Endothelial cell (in vitro differentiated cells): ENCODE measurements around the gene CCIN. TPM values are rescaled to one million over a fixed set of nuclear protein-coding genes. Genes with fewer than 3 reads are reported as not detected.

ENCODE experiments used
- DNase-seq: peaks from one replicate; pipeline ENCODE4 v3.0.0; 2021; ENCODE audit warnings: low spot score
- H3K27ac Mint-ChIP-seq: one replicate; pipeline ENCODE4 v1.8.0; 2021; ENCODE audit warnings: mixed read lengths, inconsistent platforms; ENCODE audit not compliant: unreplicated experiment
- H3K27me3 Mint-ChIP-seq: one replicate; pipeline ENCODE4 v1.8.0; 2021; ENCODE audit warnings: mild to moderate bottlenecking, moderate library complexity, mixed read lengths, inconsistent platforms; ENCODE audit not compliant: unreplicated experiment
- H3K36me3 Mint-ChIP-seq: one replicate; pipeline ENCODE4 v1.8.0; 2021; ENCODE audit warnings: mild to moderate bottlenecking, low read depth, mixed read lengths, inconsistent platforms; ENCODE audit not compliant: unreplicated experiment
- H3K4me1 Mint-ChIP-seq: one replicate; pipeline ENCODE4 v1.8.0; 2021; ENCODE audit warnings: mild to moderate bottlenecking, mixed read lengths, inconsistent platforms; ENCODE audit not compliant: unreplicated experiment
- H3K4me3 Mint-ChIP-seq: one replicate; pipeline ENCODE4 v1.8.0; 2021; ENCODE audit warnings: mild to moderate bottlenecking, mixed read lengths, inconsistent platforms; ENCODE audit not compliant: unreplicated experiment
- H3K9me3 Mint-ChIP-seq: one replicate; pipeline ENCODE4 v1.8.0; 2021; ENCODE audit warnings: mixed read lengths, inconsistent platforms; ENCODE audit not compliant: unreplicated experiment
- total RNA-seq: library from RNA; stranded (reverse); fragmentation: NEBNext Ultra II Directional; extraction: Animal tissue kit (Norgen Biotek cat#: 25700); gene quantifications from one replicate; pipeline ENCODE4 v1.2.1, GENCODE V29; 2021; ENCODE audit not compliant: unreplicated experiment
- TF ChIP-seq, protein P1 (sequence below): fragments of 200-600 bp; sonication (generic); IDR thresholded peaks from one replicate; pipeline ENCODE4 v1.5.0; 2021; ENCODE audit warnings: antibody characterized with exemption; ENCODE audit not compliant: unreplicated experiment

CCIN gene
- total RNA-seq, 1 donor from 2014 or later: not detected

GRCh38 chr9:36125062-36125855, 43.9 kb upstream of the CCIN start:
- H3K4me1 Mint-ChIP-seq: no peaks in the 10 kb centered on the region
- no peaks in the 10 kb centered on the region for H3K9me3 Mint-ChIP-seq
- no peak for DNase-seq
- no peak overlapping the region for H3K4me3 Mint-ChIP-seq
- no peak overlapping the region for H3K27ac Mint-ChIP-seq
- peaks cover 2% of the 10 kb centered on the region for H3K27me3 Mint-ChIP-seq
- H3K36me3 Mint-ChIP-seq: peaks cover 17% of the 10 kb centered on the region
- TF ChIP-seq, protein P1, sequence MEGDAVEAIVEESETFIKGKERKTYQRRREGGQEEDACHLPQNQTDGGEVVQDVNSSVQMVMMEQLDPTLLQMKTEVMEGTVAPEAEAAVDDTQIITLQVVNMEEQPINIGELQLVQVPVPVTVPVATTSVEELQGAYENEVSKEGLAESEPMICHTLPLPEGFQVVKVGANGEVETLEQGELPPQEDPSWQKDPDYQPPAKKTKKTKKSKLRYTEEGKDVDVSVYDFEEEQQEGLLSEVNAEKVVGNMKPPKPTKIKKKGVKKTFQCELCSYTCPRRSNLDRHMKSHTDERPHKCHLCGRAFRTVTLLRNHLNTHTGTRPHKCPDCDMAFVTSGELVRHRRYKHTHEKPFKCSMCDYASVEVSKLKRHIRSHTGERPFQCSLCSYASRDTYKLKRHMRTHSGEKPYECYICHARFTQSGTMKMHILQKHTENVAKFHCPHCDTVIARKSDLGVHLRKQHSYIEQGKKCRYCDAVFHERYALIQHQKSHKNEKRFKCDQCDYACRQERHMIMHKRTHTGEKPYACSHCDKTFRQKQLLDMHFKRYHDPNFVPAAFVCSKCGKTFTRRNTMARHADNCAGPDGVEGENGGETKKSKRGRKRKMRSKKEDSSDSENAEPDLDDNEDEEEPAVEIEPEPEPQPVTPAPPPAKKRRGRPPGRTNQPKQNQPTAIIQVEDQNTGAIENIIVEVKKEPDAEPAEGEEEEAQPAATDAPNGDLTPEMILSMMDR: no peak

DNA sequence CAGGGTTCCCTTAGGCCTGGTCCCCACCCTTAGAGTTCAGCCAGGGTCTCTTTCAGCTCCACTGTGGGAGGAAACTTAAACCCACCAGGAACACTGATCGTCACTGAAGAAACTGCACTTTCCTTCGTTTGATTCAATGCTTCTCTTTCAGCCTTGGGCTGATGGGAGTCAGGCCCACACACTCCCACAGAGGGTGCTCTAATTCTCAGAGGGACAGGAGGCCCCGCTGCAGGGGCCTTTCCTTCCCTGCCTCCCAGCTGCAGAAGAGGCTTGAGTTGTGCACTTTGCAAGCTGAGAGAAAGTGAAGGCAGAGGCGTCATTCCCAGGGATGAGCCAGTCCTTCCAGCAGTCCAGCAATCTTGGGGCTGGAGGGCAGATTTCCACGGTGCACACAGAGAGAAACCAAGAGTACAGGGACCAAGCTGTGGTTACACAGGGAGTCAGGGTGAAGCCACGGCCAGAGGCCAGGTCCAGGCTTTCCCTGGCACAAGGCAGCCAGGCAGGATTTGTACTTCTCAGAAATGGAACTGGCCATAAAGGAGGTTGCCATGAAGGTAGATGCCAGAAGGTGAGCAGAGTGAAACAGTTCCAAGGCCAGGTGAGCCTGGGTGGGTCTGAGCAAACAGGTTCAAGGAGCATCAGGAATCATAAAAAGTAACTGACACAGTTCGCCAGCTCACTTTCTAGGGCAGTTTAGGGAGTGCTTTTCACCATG, 43.0 kb upstream of the CCIN start:
- TF ChIP-seq, protein P1: no peak
- Mint-ChIP-seq H3K4me1 (no peaks in the 10 kb centered on the region), H3K4me3 (no peak overlapping the region), H3K36me3 (peaks cover 14% of the 10 kb centered on the region), H3K9me3 (no peaks in the 10 kb centered on the region), H3K27me3 (peaks cover 2% of the 10 kb centered on the region), H3K27ac (no peak overlapping the region)
- DNase-seq: no peak

GRCh38 chr9:36127652-36128244, 41.4 kb upstream of the CCIN start:
- Mint-ChIP-seq H3K4me1 (no peaks in the 10 kb centered on the region), H3K36me3 (peaks cover 4% of the 10 kb centered on the region), H3K27me3 (peaks cover 2% of the 10 kb centered on the region), H3K9me3 (no peaks in the 10 kb centered on the region), H3K4me3 (no peak overlapping the region), H3K27ac (no peak overlapping the region)
- TF ChIP-seq, protein P1: no peak
- no peak for DNase-seq

GRCh38 chr9:36128349-36128748, 40.8 kb upstream of the CCIN start:
- H3K36me3 Mint-ChIP-seq: no peaks in the 10 kb centered on the region
- no peaks in the 10 kb centered on the region for H3K9me3 Mint-ChIP-seq
- TF ChIP-seq, protein P1: no peak
- no peaks in the 10 kb centered on the region for H3K4me1 Mint-ChIP-seq
- H3K27ac Mint-ChIP-seq: no peak overlapping the region
- no peak overlapping the region for H3K4me3 Mint-ChIP-seq
- peaks cover 2% of the 10 kb centered on the region for H3K27me3 Mint-ChIP-seq
- DNase-seq: no peak
